HFFc6 (cell line): ENCODE measurements around the gene C19orf38. TPM values are rescaled to one million over a fixed set of nuclear protein-coding genes. Genes with fewer than 3 reads are reported as not detected.

ENCODE experiments used
- DNase-seq: peaks from one replicate; pipeline ENCODE4 v3.0.0-alpha.2; 2018
- H3K27ac Mint-ChIP-seq: 2 replicates; pipeline ENCODE4 v1.8.0; 2020; ENCODE audit warnings: mild to moderate bottlenecking, mixed read lengths
- H3K27me3 Mint-ChIP-seq: 2 replicates; pipeline ENCODE4 v1.8.0; 2021; ENCODE audit warnings: mild to moderate bottlenecking, moderate library complexity, mixed read lengths; ENCODE audit not compliant: insufficient read depth
- H3K36me3 Mint-ChIP-seq: 2 replicates; pipeline ENCODE4 v1.8.0; 2021; ENCODE audit warnings: low read depth, mixed read lengths
- H3K4me1 Mint-ChIP-seq: 2 replicates; pipeline ENCODE4 v1.8.0; 2020; ENCODE audit warnings: low read depth, mixed read lengths
- H3K4me3 Mint-ChIP-seq: 2 replicates; pipeline ENCODE4 v1.8.0; 2020; ENCODE audit warnings: mild to moderate bottlenecking, moderate library complexity, mixed read lengths
- H3K9me3 Mint-ChIP-seq: 2 replicates; pipeline ENCODE4 v1.8.0; 2020; ENCODE audit warnings: mild to moderate bottlenecking, mixed read lengths
- total RNA-seq, 6 experiments: library from RNA; stranded (reverse); fragmentation: NEBNext Ultra II Directional; extraction: Animal tissue kit (Norgen Biotek cat#: 25700); gene quantifications; 2 replicates in 1 of 6; 3 replicates in 5 of 6; pipeline ENCODE4 v1.2.3, GENCODE V29; 2021
- TF ChIP-seq, protein P1 (sequence below): fragments of 200-600 bp; sonication (generic); IDR thresholded peaks from 2 replicates; pipeline ENCODE4 v1.5.0; 2021; ENCODE audit warnings: antibody characterized with exemption, mild to moderate bottlenecking

C19orf38 gene
- total RNA-seq, 6 experiments from 2014 or later, result 0.40 to 0.71 TPM; not detected in 4

- TF ChIP-seq, protein P1, sequence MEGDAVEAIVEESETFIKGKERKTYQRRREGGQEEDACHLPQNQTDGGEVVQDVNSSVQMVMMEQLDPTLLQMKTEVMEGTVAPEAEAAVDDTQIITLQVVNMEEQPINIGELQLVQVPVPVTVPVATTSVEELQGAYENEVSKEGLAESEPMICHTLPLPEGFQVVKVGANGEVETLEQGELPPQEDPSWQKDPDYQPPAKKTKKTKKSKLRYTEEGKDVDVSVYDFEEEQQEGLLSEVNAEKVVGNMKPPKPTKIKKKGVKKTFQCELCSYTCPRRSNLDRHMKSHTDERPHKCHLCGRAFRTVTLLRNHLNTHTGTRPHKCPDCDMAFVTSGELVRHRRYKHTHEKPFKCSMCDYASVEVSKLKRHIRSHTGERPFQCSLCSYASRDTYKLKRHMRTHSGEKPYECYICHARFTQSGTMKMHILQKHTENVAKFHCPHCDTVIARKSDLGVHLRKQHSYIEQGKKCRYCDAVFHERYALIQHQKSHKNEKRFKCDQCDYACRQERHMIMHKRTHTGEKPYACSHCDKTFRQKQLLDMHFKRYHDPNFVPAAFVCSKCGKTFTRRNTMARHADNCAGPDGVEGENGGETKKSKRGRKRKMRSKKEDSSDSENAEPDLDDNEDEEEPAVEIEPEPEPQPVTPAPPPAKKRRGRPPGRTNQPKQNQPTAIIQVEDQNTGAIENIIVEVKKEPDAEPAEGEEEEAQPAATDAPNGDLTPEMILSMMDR, result peak; percentile 78
- Mint-ChIP-seq H3K27ac (peak within 1 kb of the TSS; percentile 90), H3K9me3 (no peaks in the 10 kb centered on the region), H3K4me1 (peaks cover 18% of the 10 kb centered on the region), H3K27me3 (no peaks in the 10 kb centered on the region; the same call in 1 of the 2 replicates), H3K36me3 (no peaks in the 10 kb centered on the region; the same call in 1 of the 2 replicates), H3K4me3 (peak within 1 kb of the TSS; percentile 95)
- DNase-seq, result peak; percentile 95
These were observed 22.9 kb downstream of the C19orf38 start, which contains the start of gene CARM1 for GRCh38 chr19:10870955-10871603. TSS of gene CARM1 (plus strand) at chr19:10871553. CDS start at chr19:10871703, 150 bp downstream.

GRCh38 chr19:10871711-10872545 lies 23.7 kb downstream of the C19orf38 start:
- Mint-ChIP-seq H3K27me3 (no peaks in the 10 kb centered on the region; the same call in 1 of the 2 replicates), H3K36me3 (no peaks in the 10 kb centered on the region; the same call in 1 of the 2 replicates)
- no peak for DNase-seq

DNA sequence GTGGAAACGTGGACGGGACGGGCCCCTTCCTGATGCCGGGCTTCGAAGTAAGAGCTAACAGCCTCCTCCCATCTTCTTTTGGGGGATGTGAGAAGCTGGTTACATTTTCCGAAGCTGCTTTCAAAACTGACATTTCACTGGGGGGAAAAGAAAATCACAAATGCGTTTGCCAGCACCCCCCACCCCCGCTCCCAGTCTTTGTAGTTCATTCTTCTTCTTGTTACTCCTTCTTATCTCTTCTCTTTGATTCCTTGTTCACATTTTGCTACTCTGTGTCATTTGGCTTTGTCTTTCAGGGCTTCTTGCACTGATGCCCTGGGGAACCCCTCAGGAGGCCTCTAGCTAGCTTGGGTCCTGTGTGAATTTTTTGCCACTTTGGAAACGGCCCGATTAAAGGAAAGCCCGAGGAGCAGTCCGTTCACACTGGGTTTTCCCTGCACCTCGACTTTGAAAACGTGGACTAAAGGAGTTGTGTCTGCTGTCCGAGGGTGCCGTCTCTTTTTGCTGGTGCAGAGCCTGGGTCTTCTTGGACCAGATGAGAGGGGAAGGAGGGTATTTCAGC lies 24.4 kb downstream of the C19orf38 start:
- Mint-ChIP-seq H3K4me1 (peaks cover 23% of the 10 kb centered on the region), H3K4me3 (peak overlapping the region; percentile 95), H3K9me3 (no peaks in the 10 kb centered on the region), H3K27me3 (no peaks in the 10 kb centered on the region; the same call in 1 of the 2 replicates), H3K36me3 (no peaks in the 10 kb centered on the region; the same call in 1 of the 2 replicates), H3K27ac (peak overlapping the region; percentile 83)
- no peak for DNase-seq
- TF ChIP-seq, protein P1, result 0 out of 2 replicates have a peak, but pooled peaks have one; percentile 41

More at GRCh38 chr19:10871711-10872545, 23.7 kb downstream of the C19orf38 start:
- H3K4me3 Mint-ChIP-seq, result peak overlapping the region; percentile 95
- peaks cover 20% of the 10 kb centered on the region for H3K4me1 Mint-ChIP-seq
- H3K27ac Mint-ChIP-seq, result peak overlapping the region; percentile 83
- TF ChIP-seq, protein P1, result peak; percentile 59
- no peaks in the 10 kb centered on the region for H3K9me3 Mint-ChIP-seq

DNA sequence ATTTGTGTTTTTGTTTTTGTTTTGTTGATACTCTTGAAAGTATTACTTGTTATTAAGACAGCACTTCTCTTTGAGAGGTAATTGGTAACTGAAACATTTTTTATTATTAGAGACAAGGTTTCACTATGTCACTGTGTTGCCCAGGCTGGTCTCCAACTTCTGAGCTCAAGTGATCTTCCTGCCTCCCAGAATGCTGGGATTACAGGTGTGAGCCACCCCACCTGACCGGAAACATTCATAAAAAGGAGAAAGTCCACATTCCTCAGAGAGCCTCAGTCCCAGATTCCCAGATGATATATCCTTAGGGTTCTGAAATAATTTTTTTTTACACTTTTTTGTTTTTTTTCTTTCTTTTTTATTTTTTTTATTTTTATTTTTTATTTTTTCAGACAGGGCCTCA lies 25.8 kb downstream of the C19orf38 start:
- Mint-ChIP-seq H3K27me3 (no peaks in the 10 kb centered on the region; the same call in 1 of the 2 replicates), H3K27ac (no peak overlapping the region), H3K9me3 (no peaks in the 10 kb centered on the region), H3K4me1 (peaks cover 33% of the 10 kb centered on the region), H3K4me3 (0 out of 2 replicates have a peak overlapping the region, but pooled peaks have one; percentile 34), H3K36me3 (no peaks in the 10 kb centered on the region; the same call in 1 of the 2 replicates)
- no peak for DNase-seq
- TF ChIP-seq, protein P1, result no peak
